Stimulated activated naive CD8-positive, alpha-beta T cell treated with anti-CD3 and anti-CD28 coated beads, Interleukin-15, amount 100 ng/mL, for 72 hours (primary cell): ENCODE results near the gene PTPRN2.

ENCODE experiments used
- ATAC-seq: fragments of 150-1000 bp; cut with Tn5 transposase; 2 replicates; pipeline ENCODE4 v1.10.0; 2021; ENCODE audit warnings: mild to moderate bottlenecking, moderate library complexity
- DNase-seq, 2 donors: peaks; one replicate each; pipeline ENCODE4 v3.0.0; 2021 to 2022
- H3K27ac Mint-ChIP-seq, 2 donors: one replicate each; pipeline ENCODE4 v1.8.0; 2022; ENCODE audit warnings: mild to moderate bottlenecking in 2 of 2, mixed read lengths in 2 of 2, moderate library complexity in 2 of 2
- H3K27me3 Mint-ChIP-seq: one replicate; pipeline ENCODE4 v1.8.0; 2022; ENCODE audit warnings: mixed read lengths
- H3K4me1 Mint-ChIP-seq: one replicate; pipeline ENCODE4 v1.8.0; 2022; ENCODE audit warnings: mild to moderate bottlenecking, mixed read lengths
- H3K4me3 Mint-ChIP-seq, 2 donors: one replicate each; pipeline ENCODE4 v1.8.0; 2022; ENCODE audit warnings: mild to moderate bottlenecking in 2 of 2, mixed read lengths in 2 of 2, moderate library complexity in 1 of 2
- H3K9me3 Mint-ChIP-seq, 2 donors: one replicate each; pipeline ENCODE4 v1.8.0; 2022; ENCODE audit warnings: mixed read lengths in 2 of 2

The PTPRN2 gene

GRCh38 chr7:158588085-158588877 is 658 bp upstream of the PTPRN2 start:
- DNase-seq (no peak), ATAC-seq (peak; percentile 46)
- no peaks in the 10 kb centered on the region for H3K9me3 Mint-ChIP-seq
- no peak overlapping the region for H3K27ac Mint-ChIP-seq
- H3K27me3 Mint-ChIP-seq: peaks cover 58% of the 10 kb centered on the region
- H3K4me1 Mint-ChIP-seq: peaks cover 12% of the 10 kb centered on the region
- H3K4me3 Mint-ChIP-seq: peak overlapping the region; percentile 19 to 63

- Mint-ChIP-seq H3K27ac (no peak overlapping the region), H3K4me3 (peak overlapping the region in 1 of 2 donors; percentile 67), H3K27me3 (peaks cover 63% of the 10 kb centered on the region)
These were observed 993 bp downstream of the PTPRN2 start for GRCh38 chr7:158586499-158587161.

GRCh38 chr7:158585721-158586498 is 1.7 kb downstream of the PTPRN2 start:
- Mint-ChIP-seq H3K27ac (no peak overlapping the region), H3K9me3 (peaks cover 0 to 6% of the 10 kb centered on the region in 2 donors), H3K4me3 (peak overlapping the region; percentile 16 to 67), H3K4me1 (peaks cover 12% of the 10 kb centered on the region), H3K27me3 (peaks cover 63% of the 10 kb centered on the region)
- ATAC-seq: no peak
- DNase-seq: no peak

More at GRCh38 chr7:158586499-158587161, 993 bp downstream of the PTPRN2 start:
- H3K9me3 Mint-ChIP-seq: no peaks in the 10 kb centered on the region
- ATAC-seq: no peak
- peaks cover 12% of the 10 kb centered on the region for H3K4me1 Mint-ChIP-seq
- DNase-seq: no peak

GRCh38 chr7:158584407-158584806 is 3.2 kb downstream of the PTPRN2 start:
- Mint-ChIP-seq H3K4me3 (no peak overlapping the region), H3K27ac (no peak overlapping the region), H3K27me3 (peaks cover 51% of the 10 kb centered on the region), H3K4me1 (peaks cover 12% of the 10 kb centered on the region), H3K9me3 (peaks cover 9 to 19% of the 10 kb centered on the region in 2 donors)
- DNase-seq: no peak
- ATAC-seq: no peak

GRCh38 chr7:158583810-158584209 is 3.8 kb downstream of the PTPRN2 start:
- DNase-seq (no peak), ATAC-seq (no peak)
- H3K27ac Mint-ChIP-seq: no peak overlapping the region
- H3K27me3 Mint-ChIP-seq: peaks cover 45% of the 10 kb centered on the region
- peaks cover 10 to 24% of the 10 kb centered on the region in 2 donors for H3K9me3 Mint-ChIP-seq
- H3K4me3 Mint-ChIP-seq: no peak overlapping the region
- peaks cover 11% of the 10 kb centered on the region for H3K4me1 Mint-ChIP-seq

- H3K27me3 Mint-ChIP-seq: peaks cover 39% of the 10 kb centered on the region
- peaks cover 10 to 30% of the 10 kb centered on the region in 2 donors for H3K9me3 Mint-ChIP-seq
- DNase-seq (no peak), ATAC-seq (no peak)
- peaks cover 7% of the 10 kb centered on the region for H3K4me1 Mint-ChIP-seq
- no peak overlapping the region for H3K27ac Mint-ChIP-seq
- no peak overlapping the region for H3K4me3 Mint-ChIP-seq
These were observed 4.5 kb downstream of the PTPRN2 start for GRCh38 chr7:158583143-158583542.

GRCh38 chr7:158582089-158582456 is 5.5 kb downstream of the PTPRN2 start:
- no peak overlapping the region for H3K27ac Mint-ChIP-seq
- DNase-seq (no peak), ATAC-seq (no peak)
- no peak overlapping the region for H3K4me3 Mint-ChIP-seq
- peaks cover 7% of the 10 kb centered on the region for H3K4me1 Mint-ChIP-seq
- H3K27me3 Mint-ChIP-seq: peaks cover 38% of the 10 kb centered on the region
- peaks cover 10 to 30% of the 10 kb centered on the region in 2 donors for H3K9me3 Mint-ChIP-seq

GRCh38 chr7:158581440-158582088 is 6.1 kb downstream of the PTPRN2 start:
- ATAC-seq (no peak), DNase-seq (no peak)
- H3K4me1 Mint-ChIP-seq: peaks cover 7% of the 10 kb centered on the region
- peaks cover 10 to 30% of the 10 kb centered on the region in 2 donors for H3K9me3 Mint-ChIP-seq
- H3K4me3 Mint-ChIP-seq: no peak overlapping the region
- H3K27ac Mint-ChIP-seq: no peak overlapping the region
- peaks cover 38% of the 10 kb centered on the region for H3K27me3 Mint-ChIP-seq

GRCh38 chr7:158579662-158580646 is 7.7 kb downstream of the PTPRN2 start:
- peaks cover 22% of the 10 kb centered on the region for H3K27me3 Mint-ChIP-seq
- no peak overlapping the region for H3K4me3 Mint-ChIP-seq
- DNase-seq: no peak
- ATAC-seq: no peak
- H3K9me3 Mint-ChIP-seq: peaks cover 10 to 30% of the 10 kb centered on the region in 2 donors
- H3K4me1 Mint-ChIP-seq: no peaks in the 10 kb centered on the region
- H3K27ac Mint-ChIP-seq: no peak overlapping the region

- ATAC-seq: no peak
- Mint-ChIP-seq H3K27ac (no peak overlapping the region), H3K4me1 (no peaks in the 10 kb centered on the region), H3K9me3 (peaks cover 10 to 27% of the 10 kb centered on the region in 2 donors), H3K27me3 (peaks cover 12% of the 10 kb centered on the region), H3K4me3 (no peak overlapping the region)
- no peak for DNase-seq
These were observed 11.4 kb downstream of the PTPRN2 start for GRCh38 chr7:158576050-158576762.

GRCh38 chr7:158574308-158575036 is 13.2 kb downstream of the PTPRN2 start:
- H3K4me3 Mint-ChIP-seq: no peak overlapping the region
- H3K27me3 Mint-ChIP-seq: peaks cover 23% of the 10 kb centered on the region
- H3K4me1 Mint-ChIP-seq: peaks cover 4% of the 10 kb centered on the region
- no peak for DNase-seq
- H3K27ac Mint-ChIP-seq: no peak overlapping the region
- H3K9me3 Mint-ChIP-seq: peaks cover 2 to 11% of the 10 kb centered on the region in 2 donors
- ATAC-seq: no peak

GRCh38 chr7:158573310-158573709 is 14.3 kb downstream of the PTPRN2 start:
- no peak for DNase-seq

More at GRCh38 chr7:158573310-158573709, 14.3 kb downstream of the PTPRN2 start:
- ATAC-seq: no peak
- H3K4me1 Mint-ChIP-seq: peaks cover 4% of the 10 kb centered on the region
- peaks cover 0 to under 1% of the 10 kb centered on the region in 2 donors for H3K9me3 Mint-ChIP-seq
- no peak overlapping the region for H3K4me3 Mint-ChIP-seq
- H3K27ac Mint-ChIP-seq: no peak overlapping the region
- peaks cover 33% of the 10 kb centered on the region for H3K27me3 Mint-ChIP-seq
